ENCODE results near the gene ERCC2.

ERCC2 gene

GRCh38 chr19:45352062-45352461 lies 18.3 kb downstream of the ERCC2 start:
- no peak overlapping the region for H3K27ac ChIP-seq (ENCODE audit: low read depth, low read length)
- H4K20me1 ChIP-seq (ENCODE audit: low read depth, low read length): no peaks in the 10 kb centered on the region
- H3K79me2 ChIP-seq (ENCODE audit: insufficient read depth, low read length): no peaks in the 10 kb centered on the region
- no peaks in the 10 kb centered on the region for H3K9me3 ChIP-seq (ENCODE audit: insufficient read depth, low read length)
- H3K9ac ChIP-seq (ENCODE audit: low read length): no peak overlapping the region
- TF ChIP-seq CTCF (IDR thresholded peaks at IDR 0.05; ENCODE audit: insufficient read depth, low read length, poor library complexity, severe bottlenecking): no peak
- no peak for TF ChIP-seq EZH2phosphoT487 (conservative IDR thresholded peaks at IDR 0.05; ENCODE audit: low read length)
- no peaks in the 10 kb centered on the region for H3K9me2 ChIP-seq (replicated peaks; ENCODE audit: insufficient read depth, low read length)
- H3F3A ChIP-seq (ENCODE audit: insufficient read depth): no peaks in the 10 kb centered on the region
- no peak overlapping the region for H3K4me3 ChIP-seq (ENCODE audit: insufficient read depth, low read length, poor library complexity, severe bottlenecking)
- no peak overlapping the region for H2AFZ ChIP-seq (ENCODE audit: low read depth, low read length, severe bottlenecking)
- no peaks in the 10 kb centered on the region for H3K27me3 ChIP-seq (ENCODE audit: low read length)
- no peaks in the 10 kb centered on the region for H3K36me3 ChIP-seq (ENCODE audit: low read length)
- no peak overlapping the region for H3K4me2 ChIP-seq (ENCODE audit: low read depth, low read length, poor library complexity, severe bottlenecking)

- H3K36me3 ChIP-seq (ENCODE audit: low read length): no peaks in the 10 kb centered on the region
- H3K27ac ChIP-seq (ENCODE audit: low read depth, low read length): no peak overlapping the region
- no peaks in the 10 kb centered on the region for H3K9me3 ChIP-seq (ENCODE audit: insufficient read depth, low read length)
- H3K4me3 ChIP-seq (ENCODE audit: insufficient read depth, low read length, poor library complexity, severe bottlenecking): no peak overlapping the region
- H3F3A ChIP-seq (ENCODE audit: insufficient read depth): no peaks in the 10 kb centered on the region
- no peak overlapping the region for H3K9ac ChIP-seq (ENCODE audit: low read length)
- no peak overlapping the region for H2AFZ ChIP-seq (ENCODE audit: low read depth, low read length, severe bottlenecking)
- H3K9me2 ChIP-seq (replicated peaks; ENCODE audit: insufficient read depth, low read length): no peaks in the 10 kb centered on the region
- no peaks in the 10 kb centered on the region for H4K20me1 ChIP-seq (ENCODE audit: low read depth, low read length)
- H3K79me2 ChIP-seq (ENCODE audit: insufficient read depth, low read length): no peaks in the 10 kb centered on the region
- no peak overlapping the region for H3K4me2 ChIP-seq (ENCODE audit: low read depth, low read length, poor library complexity, severe bottlenecking)
- TF ChIP-seq EZH2phosphoT487 (conservative IDR thresholded peaks at IDR 0.05; ENCODE audit: low read length): no peak
- TF ChIP-seq CTCF (IDR thresholded peaks at IDR 0.05; ENCODE audit: insufficient read depth, low read length, poor library complexity, severe bottlenecking): no peak
- no peaks in the 10 kb centered on the region for H3K27me3 ChIP-seq (ENCODE audit: low read length)
These were observed 18.9 kb downstream of the ERCC2 start for GRCh38 chr19:45351401-45351952.

- Histone ChIP-seq H3K79me2 (ENCODE audit: insufficient read depth, low read length) (no peaks in the 10 kb centered on the region), H3K4me3 (ENCODE audit: insufficient read depth, low read length, poor library complexity, severe bottlenecking) (no peak overlapping the region), H3K9ac (ENCODE audit: low read length) (no peak overlapping the region), H3K9me2 (replicated peaks; ENCODE audit: insufficient read depth, low read length) (no peaks in the 10 kb centered on the region), H3K4me2 (ENCODE audit: low read depth, low read length, poor library complexity, severe bottlenecking) (no peak overlapping the region), H3K9me3 (ENCODE audit: insufficient read depth, low read length) (no peaks in the 10 kb centered on the region), H2AFZ (ENCODE audit: low read depth, low read length, severe bottlenecking) (no peak overlapping the region), H4K20me1 (ENCODE audit: low read depth, low read length) (no peaks in the 10 kb centered on the region), H3K27me3 (ENCODE audit: low read length) (no peaks in the 10 kb centered on the region), H3K27ac (ENCODE audit: low read depth, low read length) (no peak overlapping the region), H3K36me3 (ENCODE audit: low read length) (no peaks in the 10 kb centered on the region), H3F3A (ENCODE audit: insufficient read depth) (no peaks in the 10 kb centered on the region)
- no peak for TF ChIP-seq EZH2phosphoT487 (conservative IDR thresholded peaks at IDR 0.05; ENCODE audit: low read length)
These were observed 19.8 kb downstream of the ERCC2 start for GRCh38 chr19:45350477-45351058.

GRCh38 chr19:45349430-45349941 lies 20.9 kb downstream of the ERCC2 start:
- Histone ChIP-seq H3K36me3 (ENCODE audit: low read length) (no peaks in the 10 kb centered on the region), H3K9me3 (ENCODE audit: insufficient read depth, low read length) (no peaks in the 10 kb centered on the region), H3K79me2 (ENCODE audit: insufficient read depth, low read length) (no peaks in the 10 kb centered on the region), H3K27me3 (ENCODE audit: low read length) (no peaks in the 10 kb centered on the region), H4K20me1 (ENCODE audit: low read depth, low read length) (no peaks in the 10 kb centered on the region), H3F3A (ENCODE audit: insufficient read depth) (no peaks in the 10 kb centered on the region), H2AFZ (ENCODE audit: low read depth, low read length, severe bottlenecking) (no peak overlapping the region), H3K9me2 (replicated peaks; ENCODE audit: insufficient read depth, low read length) (no peaks in the 10 kb centered on the region), H3K4me3 (ENCODE audit: insufficient read depth, low read length, poor library complexity, severe bottlenecking) (no peak overlapping the region), H3K9ac (ENCODE audit: low read length) (no peak overlapping the region), H3K27ac (ENCODE audit: low read depth, low read length) (no peak overlapping the region), H3K4me2 (ENCODE audit: low read depth, low read length, poor library complexity, severe bottlenecking) (no peak overlapping the region)
- no peak for TF ChIP-seq EZH2phosphoT487 (conservative IDR thresholded peaks at IDR 0.05; ENCODE audit: low read length)
